Gastrocnemius medialis (tissue), 4 donors: Measurements from ENCODE around the gene TRAF7.

ENCODE experiments used
- POLR2A ChIP-seq, 2 donors: fragments of 450-650 bp; IDR thresholded peaks; one replicate each; pipeline ENCODE4 v1.6.1; 2017; ENCODE audit warnings: antibody characterized with exemption in 2 of 2, mild to moderate bottlenecking in 2 of 2, moderate library complexity in 2 of 2
- TF ChIP-seq, protein P1 (sequence below), 5 experiments: fragments of 450-650 bp in 3 of 5; fragments of 200-600 bp in 2 of 5; sonication (generic) in 2 of 5; IDR thresholded peaks in 4 of 5; conservative IDR thresholded peaks in 1 of 5; 1 replicate in 4 of 5; 2 replicates in 1 of 5; pipeline ENCODE4 v1.5.1; 2016 to 2019; ENCODE audit warnings: antibody characterized with exemption in 5 of 5, mild to moderate bottlenecking in 3 of 5, moderate library complexity in 3 of 5

DNA sequence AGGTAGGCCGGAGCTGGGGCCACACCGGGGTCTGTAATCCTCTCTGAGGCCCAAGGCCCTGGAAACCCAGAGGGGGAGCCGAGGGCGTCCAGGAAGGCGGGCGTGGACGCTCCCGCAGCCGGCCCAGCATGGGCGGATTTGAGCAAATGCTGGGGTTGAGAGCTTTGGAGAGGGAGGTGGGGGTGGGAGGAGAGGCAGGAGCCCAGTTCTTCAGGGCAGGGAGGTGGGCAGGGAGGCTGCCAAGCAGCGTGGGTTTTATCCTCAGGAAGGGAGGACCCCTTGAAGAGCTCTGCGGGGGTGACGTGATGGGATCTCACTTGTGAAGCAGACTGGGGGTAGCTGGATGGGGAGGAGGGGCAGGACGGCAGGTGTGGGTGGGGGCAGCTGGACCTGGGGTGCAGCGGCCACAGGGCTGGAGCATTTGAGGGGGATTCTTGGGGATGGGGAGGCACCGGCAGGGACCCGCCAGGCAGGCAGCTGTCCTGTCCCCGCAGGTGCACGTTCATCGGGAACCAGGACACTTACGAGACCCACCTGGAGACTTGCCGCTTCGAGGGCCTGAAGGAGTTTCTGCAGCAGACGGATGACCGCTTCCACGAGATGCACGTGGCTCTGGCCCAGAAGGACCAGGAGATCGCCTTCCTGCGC is 17.2 kb downstream of the TRAF7 start:
- TF ChIP-seq, protein P1, sequence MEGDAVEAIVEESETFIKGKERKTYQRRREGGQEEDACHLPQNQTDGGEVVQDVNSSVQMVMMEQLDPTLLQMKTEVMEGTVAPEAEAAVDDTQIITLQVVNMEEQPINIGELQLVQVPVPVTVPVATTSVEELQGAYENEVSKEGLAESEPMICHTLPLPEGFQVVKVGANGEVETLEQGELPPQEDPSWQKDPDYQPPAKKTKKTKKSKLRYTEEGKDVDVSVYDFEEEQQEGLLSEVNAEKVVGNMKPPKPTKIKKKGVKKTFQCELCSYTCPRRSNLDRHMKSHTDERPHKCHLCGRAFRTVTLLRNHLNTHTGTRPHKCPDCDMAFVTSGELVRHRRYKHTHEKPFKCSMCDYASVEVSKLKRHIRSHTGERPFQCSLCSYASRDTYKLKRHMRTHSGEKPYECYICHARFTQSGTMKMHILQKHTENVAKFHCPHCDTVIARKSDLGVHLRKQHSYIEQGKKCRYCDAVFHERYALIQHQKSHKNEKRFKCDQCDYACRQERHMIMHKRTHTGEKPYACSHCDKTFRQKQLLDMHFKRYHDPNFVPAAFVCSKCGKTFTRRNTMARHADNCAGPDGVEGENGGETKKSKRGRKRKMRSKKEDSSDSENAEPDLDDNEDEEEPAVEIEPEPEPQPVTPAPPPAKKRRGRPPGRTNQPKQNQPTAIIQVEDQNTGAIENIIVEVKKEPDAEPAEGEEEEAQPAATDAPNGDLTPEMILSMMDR (IDR thresholded peaks at IDR 0.05 in 4 of 5, conservative IDR thresholded peaks at IDR 0.05 in 1 of 5): no peak
- TF ChIP-seq POLR2A (IDR thresholded peaks at IDR 0.05): no peak
